Stimulated activated CD4-positive, alpha-beta T cell treated with anti-CD3 and anti-CD28 coated beads, Interleukin-12 subunit alpha, Interleukin-12 subunit beta, amount 100 ng/mL, for 24 hours (primary cell): ENCODE results near the gene SPATC1L.
"Not testable (repeated sequence)": the region's sequence is repeated elsewhere in the genome, so short reads cannot be mapped to it uniquely, and the experiment has no call there.

Experiments used
- DNase-seq, 2 experiments: peaks; one replicate each; pipeline ENCODE4 v3.0.0-alpha.2; 2020; ENCODE audit warnings: low read depth in 2 of 2

The SPATC1L gene

GRCh38 chr21:46183337-46183909 lies 836 bp downstream of the SPATC1L start:
- DNase-seq, result not testable (repeated sequence)

- DNase-seq, result no peak
These were observed 1.5 kb downstream of the SPATC1L start for GRCh38 chr21:46182548-46183336.

DNA sequence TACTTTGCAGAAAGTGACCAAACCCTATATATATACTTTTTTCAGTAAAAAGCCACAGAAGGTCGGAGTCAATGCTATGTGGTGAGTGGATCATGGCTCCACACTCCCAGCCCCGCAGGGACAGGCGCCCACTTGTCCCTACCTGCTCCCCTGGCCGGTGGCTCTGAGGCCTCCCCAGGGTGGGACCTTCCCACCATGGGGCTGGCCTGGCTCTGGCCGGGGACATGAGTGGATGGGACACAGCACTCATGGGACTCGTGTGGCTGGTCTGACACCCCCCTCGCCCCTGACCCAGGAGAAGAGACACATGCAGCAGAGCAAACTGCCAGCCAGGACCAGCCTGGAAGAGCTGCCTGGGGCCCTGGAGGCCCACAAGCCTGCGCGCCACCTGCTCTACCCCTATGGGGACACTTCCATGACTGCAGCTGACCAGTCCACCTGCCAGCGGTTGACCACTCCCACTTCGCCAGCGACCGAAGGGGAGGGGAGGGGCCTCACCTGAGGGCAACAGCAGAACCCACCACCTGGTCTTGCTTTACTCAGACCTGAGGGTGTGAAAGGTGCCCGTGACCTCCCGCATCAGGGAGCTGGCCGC lies 2.2 kb downstream of the SPATC1L start:
- DNase-seq, result no peak

GRCh38 chr21:46181436-46181835 lies 2.8 kb downstream of the SPATC1L start:
- no peak for DNase-seq

DNA sequence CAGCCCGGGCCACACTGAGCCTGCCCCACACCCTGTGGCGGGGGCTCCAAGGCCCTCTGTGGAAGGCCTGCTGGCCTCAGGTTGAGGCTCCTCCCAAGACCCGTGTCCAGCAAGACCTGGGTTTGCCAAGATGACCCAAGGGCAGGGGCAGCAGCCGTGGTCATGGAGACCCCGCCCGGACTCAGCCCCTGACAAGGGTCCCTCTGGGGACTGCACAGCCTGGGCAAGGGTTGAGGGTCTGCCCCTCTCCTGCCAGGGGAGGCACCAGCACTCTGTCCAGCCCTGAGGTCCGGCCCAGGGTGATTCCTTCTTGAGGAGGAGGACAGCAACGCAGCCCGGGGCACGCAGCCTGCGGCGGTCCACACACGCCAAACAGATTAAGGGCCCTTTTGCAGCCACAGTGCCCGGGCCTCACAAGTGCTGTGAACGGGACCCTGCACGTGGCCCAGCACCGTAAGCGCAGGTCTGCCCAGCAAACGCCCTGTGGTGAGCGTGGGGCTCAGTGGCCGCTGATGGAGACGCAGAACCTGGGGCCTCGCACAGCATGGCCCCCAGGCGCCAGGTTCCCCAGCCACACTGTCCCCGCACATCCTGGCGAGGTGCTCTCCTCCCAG lies 3.4 kb downstream of the SPATC1L start:
- no peak for DNase-seq

DNA sequence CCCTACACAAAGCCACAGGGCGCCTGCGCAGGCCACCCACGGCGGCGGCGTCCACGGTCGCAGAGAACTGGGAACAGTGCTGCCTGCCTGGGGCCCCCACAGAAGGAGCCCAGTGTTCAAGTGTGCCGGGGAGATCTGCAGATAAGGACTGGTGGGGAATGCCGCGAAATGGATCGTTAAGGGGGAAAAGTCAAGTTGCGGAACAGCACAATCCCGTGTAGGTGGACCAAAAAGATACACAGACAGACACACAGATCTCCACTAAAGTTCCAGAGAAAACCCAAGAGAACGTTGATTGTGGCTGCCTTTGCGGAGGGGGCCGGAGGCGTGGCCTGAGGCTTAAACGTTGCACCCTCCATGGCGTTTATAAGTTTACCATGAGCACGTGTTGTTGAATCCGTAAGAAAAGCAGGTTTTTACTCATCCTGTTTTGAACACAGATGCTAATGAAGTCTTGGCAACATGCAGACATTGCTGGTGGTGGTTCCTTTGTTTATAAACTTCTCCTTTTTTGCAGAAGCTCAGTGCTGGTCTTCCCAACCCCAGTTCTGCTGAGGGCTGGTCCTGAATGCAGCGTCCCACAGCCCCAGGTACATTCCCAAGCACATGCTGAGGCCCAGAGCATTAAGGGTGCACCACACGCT lies 4.1 kb downstream of the SPATC1L start:
- DNase-seq, result no peak

- DNase-seq, result no peak
These were observed 4.6 kb downstream of the SPATC1L start for GRCh38 chr21:46179708-46180078.

- no peak for DNase-seq
These were observed 5.3 kb downstream of the SPATC1L start for GRCh38 chr21:46178961-46179360.

DNA sequence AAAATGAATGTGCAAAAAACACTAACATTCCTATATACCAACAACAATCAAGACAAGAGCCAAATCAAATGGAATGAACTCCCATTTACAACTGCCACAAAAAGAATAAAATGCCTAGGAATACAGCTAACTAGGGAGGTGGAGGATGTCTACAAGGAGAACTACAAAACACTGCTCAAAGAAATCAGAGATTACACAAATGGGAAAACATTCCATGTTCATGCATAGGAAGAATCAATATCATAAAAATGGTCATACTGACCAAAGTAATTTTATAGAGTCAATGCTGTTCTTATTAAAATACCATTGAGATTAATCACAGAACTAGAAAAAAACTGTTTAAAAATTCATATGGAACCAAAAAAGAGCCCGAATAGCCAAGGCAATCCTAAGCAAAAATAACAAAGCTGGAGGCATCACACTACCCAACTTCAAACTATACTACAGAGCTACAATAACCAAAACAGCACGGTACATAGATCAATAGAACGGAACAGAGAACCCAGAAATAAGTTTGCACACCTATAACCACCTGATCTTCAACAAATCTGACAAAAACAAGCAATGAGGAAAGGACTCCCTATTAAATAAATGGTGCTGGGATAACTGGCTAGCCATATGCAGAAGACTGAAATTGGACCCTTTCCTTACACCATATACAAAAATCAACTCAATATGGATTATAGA lies 7.7 kb downstream of the SPATC1L start:
- not testable (repeated sequence) for DNase-seq

DNA sequence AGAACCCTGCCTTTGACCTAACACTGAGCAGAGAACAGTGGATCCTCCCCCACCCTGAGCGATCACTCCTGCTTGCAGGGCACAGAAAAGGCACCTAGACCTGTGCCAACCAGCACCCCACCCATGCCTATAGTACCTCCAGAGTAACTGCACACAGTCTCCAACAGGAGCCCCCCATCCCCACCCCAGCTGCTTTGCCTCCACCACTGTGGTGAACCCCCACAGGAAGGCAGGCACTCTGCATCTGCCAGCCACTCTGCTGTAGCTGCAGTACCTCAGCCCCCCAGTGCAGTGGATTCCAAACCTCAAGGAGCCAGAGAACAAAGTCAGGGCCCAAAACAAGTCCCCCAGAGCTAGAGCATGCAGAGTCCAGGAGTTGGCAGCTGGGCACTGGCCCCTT lies 10.7 kb downstream of the SPATC1L start:
- no peak for DNase-seq

GRCh38 chr21:46172863-46173528 lies 11.3 kb downstream of the SPATC1L start:
- no peak for DNase-seq

DNA sequence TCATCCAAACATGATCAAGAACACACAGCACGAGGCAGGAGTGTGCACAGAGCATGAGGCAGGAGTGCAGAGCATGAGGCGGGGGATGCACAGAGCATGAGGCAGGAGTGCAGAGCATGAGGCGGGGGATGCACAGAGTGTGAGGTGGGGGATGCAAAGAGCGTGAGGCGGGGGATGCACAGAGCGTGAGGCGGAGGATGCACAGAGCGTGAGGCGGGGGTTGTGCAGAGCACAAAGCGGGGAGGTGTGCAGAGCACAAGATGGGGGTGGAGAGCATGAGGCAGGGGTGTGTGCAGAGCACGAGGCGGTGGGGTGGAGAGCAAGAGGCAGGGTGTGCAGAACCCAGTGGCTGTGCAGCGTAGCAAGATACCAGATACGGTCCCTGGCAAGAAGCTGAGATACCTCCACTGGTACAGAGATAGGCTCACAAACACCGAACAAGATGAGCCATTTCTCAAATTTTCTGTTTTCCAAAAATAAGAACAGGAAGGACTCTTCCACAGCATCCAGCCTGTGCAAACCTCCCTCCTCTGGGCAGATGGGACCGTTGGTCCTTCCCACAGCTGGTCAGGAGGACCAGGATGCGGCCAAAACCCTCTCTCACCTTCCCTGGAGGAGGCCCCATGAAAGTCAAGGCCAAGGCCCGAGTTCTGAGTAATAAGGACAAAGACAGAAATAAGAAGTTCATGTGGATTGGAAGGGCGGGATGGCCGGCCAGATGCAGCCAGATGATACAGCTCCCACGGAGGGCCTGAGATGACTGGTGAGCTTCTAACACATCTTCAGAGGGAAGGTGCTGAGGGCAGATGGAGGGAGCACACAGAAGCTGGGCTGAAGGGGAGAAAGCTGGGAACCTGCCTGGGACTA lies 12.0 kb downstream of the SPATC1L start:
- DNase-seq, result no peak

GRCh38 chr21:46171585-46171984 lies 12.7 kb downstream of the SPATC1L start:
- DNase-seq, result no peak

GRCh38 chr21:46170436-46171193 lies 13.6 kb downstream of the SPATC1L start:
- DNase-seq, result not testable (repeated sequence)

DNA sequence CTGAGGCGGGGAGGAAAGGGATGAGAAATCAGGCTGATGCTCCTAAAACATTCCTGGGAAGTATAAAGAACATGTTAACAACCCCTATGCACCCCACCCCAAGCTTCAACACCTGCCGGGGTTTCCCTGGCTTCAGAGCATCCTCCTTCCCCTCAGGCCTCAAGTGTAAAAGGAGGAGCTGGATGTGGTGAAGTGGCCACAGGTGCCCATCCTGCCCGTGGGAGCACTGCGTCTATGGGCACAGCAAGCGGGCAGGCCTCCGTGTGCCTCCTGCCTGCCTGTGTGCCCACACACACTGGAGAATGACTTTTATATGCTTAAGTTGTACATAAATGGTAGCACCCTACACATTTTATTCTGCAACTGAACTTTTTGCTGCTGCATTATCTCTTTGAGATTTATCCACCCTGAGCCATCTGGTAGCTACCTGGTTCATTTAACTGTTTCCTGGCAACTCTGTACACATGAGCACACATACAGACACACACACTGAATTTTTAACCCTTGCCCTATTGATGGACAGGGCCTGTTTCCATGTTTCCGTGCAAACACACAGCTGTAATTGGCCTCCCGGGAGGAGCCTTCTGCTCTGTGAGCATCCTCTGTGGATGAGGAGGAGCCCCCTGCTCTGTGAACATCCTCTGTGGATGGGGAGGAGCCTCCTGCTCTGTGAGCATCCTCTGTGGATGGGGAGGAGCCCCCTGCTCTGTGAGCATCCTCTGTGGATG lies 15.4 kb downstream of the SPATC1L start:
- DNase-seq, result no peak

- no peak for DNase-seq
These were observed 16.0 kb downstream of the SPATC1L start for GRCh38 chr21:46168238-46168637.

- no peak for DNase-seq
These were observed 19.2 kb downstream of the SPATC1L start for GRCh38 chr21:46165098-46165497.

GRCh38 chr21:46163380-46163779 lies 20.9 kb downstream of the SPATC1L start:
- DNase-seq, result no peak
